Loucy (cell line): Measurements from ENCODE around the gene EIF1.

Source experiments
- H2AFZ ChIP-seq: fragments of 200-600 bp; sonication (generic); 2 replicates; pipeline ENCODE4 v1.6.0; 2016; ENCODE audit warnings: antibody characterized with exemption, mild to moderate bottlenecking, low read length, moderate library complexity
- H3F3A ChIP-seq: fragments of 200-600 bp; 2 replicates; pipeline ENCODE4 v1.6.0; 2016; ENCODE audit warnings: antibody characterized with exemption, low read depth, mild to moderate bottlenecking
- H3K27me3 ChIP-seq: fragments of 200-600 bp; sonication (generic); 2 replicates; pipeline ENCODE4 v1.6.1; 2014; ENCODE audit warnings: low read length, mild to moderate bottlenecking; ENCODE audit not compliant: insufficient read depth, poor library complexity, severe bottlenecking
- H3K36me3 ChIP-seq: fragments of 200-600 bp; sonication (generic); 2 replicates; pipeline ENCODE4 v1.6.1; 2016; ENCODE audit warnings: low read length; ENCODE audit not compliant: insufficient read depth
- H3K4me1 ChIP-seq: fragments of 200-600 bp; sonication (generic); 2 replicates; pipeline ENCODE4 v1.5.1; 2014; ENCODE audit warnings: low read length, mild to moderate bottlenecking; ENCODE audit not compliant: insufficient read depth, poor library complexity, severe bottlenecking
- H3K4me2 ChIP-seq: fragments of 200-600 bp; sonication (generic); 2 replicates; pipeline ENCODE4 v1.6.0; 2014; ENCODE audit warnings: antibody characterized with exemption, low read length, low read depth, mild to moderate bottlenecking; ENCODE audit not compliant: poor library complexity, severe bottlenecking
- H3K4me3 ChIP-seq: fragments of 200-600 bp; sonication (generic); 2 replicates; pipeline ENCODE4 v1.5.1; 2014; ENCODE audit warnings: low read length, mild to moderate bottlenecking, mixed read lengths; ENCODE audit not compliant: poor library complexity, severe bottlenecking
- H3K79me2 ChIP-seq: fragments of 200-600 bp; sonication (generic); 2 replicates; pipeline ENCODE4 v1.6.1; 2014; ENCODE audit warnings: low read length; ENCODE audit not compliant: insufficient read depth
- H3K9ac ChIP-seq: fragments of 200-600 bp; sonication (generic); 2 replicates; pipeline ENCODE4 v1.6.0; 2014; ENCODE audit warnings: mild to moderate bottlenecking, low read depth, low read length, moderate library complexity; ENCODE audit not compliant: poor library complexity, severe bottlenecking
- H3K9me2 ChIP-seq: fragments of 200-600 bp; sonication (generic); replicated peaks from 2 replicates; pipeline ENCODE4 v1.6.1; 2016; ENCODE audit warnings: low read depth, low read length, mixed read lengths
- H3K9me3 ChIP-seq: fragments of 200-600 bp; sonication (generic); 2 replicates; pipeline ENCODE4 v1.6.1; 2014; ENCODE audit warnings: mild to moderate bottlenecking, antibody characterized with exemption, low read length, low read depth; ENCODE audit not compliant: insufficient read depth
- H4K20me1 ChIP-seq: fragments of 200-600 bp; sonication (generic); 2 replicates; pipeline ENCODE4 v1.6.0; 2014; ENCODE audit warnings: antibody characterized with exemption, low read length, mild to moderate bottlenecking; ENCODE audit not compliant: insufficient read depth, poor library complexity, severe bottlenecking
- EZH2phosphoT487 ChIP-seq: fragments of 200-600 bp; IDR thresholded peaks from 2 replicates; pipeline ENCODE4 v1.6.1; 2018; ENCODE audit warnings: antibody characterized with exemption, mild to moderate bottlenecking, moderate library complexity, borderline replicate concordance
- TF ChIP-seq, protein P1 (sequence below): fragments of 200-600 bp; sonication (generic); conservative IDR thresholded peaks from 2 replicates; pipeline ENCODE4 v1.5.1; 2014; ENCODE audit warnings: mild to moderate bottlenecking, antibody characterized with exemption, low read length

EIF1 gene

DNA sequence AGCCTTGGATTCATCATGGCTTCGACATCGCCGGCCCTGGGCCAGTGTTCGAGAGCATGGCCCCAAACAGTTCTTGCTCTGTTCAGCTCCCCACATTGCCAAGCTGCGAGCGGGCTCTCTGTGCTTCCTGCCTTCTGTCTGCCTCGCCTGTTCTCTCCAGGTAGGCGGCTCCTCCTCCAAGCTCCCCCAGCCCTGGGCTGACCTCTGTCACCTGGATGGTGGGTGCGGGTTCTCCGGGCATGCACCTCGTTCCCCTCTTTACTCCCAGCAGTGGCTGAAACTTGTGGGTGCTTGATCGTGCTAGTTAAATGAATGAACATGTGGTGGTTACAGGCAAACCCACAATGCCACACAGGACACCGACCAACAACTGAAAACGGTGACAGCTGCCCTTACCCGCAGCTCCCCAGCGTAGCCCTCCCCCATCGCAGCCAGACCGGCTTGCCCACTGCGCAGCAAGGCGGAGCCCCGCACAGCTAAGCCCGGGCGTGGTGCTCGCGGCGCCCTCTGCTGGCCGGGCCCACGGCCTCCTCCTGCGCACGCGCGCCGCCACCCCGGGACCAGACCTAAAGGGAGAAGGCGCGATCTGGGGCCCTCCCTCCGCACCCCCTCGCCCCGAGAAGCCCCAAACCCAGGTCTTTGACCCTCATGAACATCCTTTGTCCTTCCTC lies 23.0 kb upstream of the EIF1 start:
- no peaks in the 10 kb centered on the region for H3K9me2 ChIP-seq
- no peaks in the 10 kb centered on the region for H3K9me3 ChIP-seq
- TF ChIP-seq, protein P1, sequence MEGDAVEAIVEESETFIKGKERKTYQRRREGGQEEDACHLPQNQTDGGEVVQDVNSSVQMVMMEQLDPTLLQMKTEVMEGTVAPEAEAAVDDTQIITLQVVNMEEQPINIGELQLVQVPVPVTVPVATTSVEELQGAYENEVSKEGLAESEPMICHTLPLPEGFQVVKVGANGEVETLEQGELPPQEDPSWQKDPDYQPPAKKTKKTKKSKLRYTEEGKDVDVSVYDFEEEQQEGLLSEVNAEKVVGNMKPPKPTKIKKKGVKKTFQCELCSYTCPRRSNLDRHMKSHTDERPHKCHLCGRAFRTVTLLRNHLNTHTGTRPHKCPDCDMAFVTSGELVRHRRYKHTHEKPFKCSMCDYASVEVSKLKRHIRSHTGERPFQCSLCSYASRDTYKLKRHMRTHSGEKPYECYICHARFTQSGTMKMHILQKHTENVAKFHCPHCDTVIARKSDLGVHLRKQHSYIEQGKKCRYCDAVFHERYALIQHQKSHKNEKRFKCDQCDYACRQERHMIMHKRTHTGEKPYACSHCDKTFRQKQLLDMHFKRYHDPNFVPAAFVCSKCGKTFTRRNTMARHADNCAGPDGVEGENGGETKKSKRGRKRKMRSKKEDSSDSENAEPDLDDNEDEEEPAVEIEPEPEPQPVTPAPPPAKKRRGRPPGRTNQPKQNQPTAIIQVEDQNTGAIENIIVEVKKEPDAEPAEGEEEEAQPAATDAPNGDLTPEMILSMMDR = peak; percentile 79
- no peak for TF ChIP-seq EZH2phosphoT487
- H3K9ac ChIP-seq = peak overlapping the region; percentile 69
- H3K79me2 ChIP-seq = no peaks in the 10 kb centered on the region
- H2AFZ ChIP-seq = peak overlapping the region; percentile 99
- no peaks in the 10 kb centered on the region for H4K20me1 ChIP-seq
- H3K4me1 ChIP-seq = peaks cover 23% of the 10 kb centered on the region
- H3F3A ChIP-seq = no peaks in the 10 kb centered on the region
- no peaks in the 10 kb centered on the region for H3K36me3 ChIP-seq
- H3K4me3 ChIP-seq = peak overlapping the region; percentile 77
- no peaks in the 10 kb centered on the region for H3K27me3 ChIP-seq
- peak overlapping the region; percentile 91 for H3K4me2 ChIP-seq

DNA sequence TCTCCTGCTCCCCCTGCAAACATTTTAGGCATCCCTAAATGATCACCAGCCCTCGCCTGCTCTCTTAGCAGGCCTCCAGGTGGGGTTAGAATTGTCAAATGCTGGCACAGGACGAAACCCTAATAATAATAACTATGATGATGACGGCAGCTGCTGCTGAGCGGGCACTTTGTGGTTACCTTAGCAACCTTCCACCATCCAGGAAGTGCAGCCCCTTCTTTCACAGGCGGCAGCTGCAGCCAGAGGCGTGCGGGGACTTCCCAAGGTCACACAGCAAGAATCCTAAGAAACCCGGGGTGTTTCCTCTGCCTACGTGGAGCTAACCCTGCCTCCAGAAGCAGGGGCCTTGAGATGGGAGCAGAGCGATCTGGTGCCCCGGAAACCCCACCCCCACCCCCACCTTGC lies 22.4 kb upstream of the EIF1 start:
- Histone ChIP-seq H3K4me3 (peak overlapping the region; percentile 77), H2AFZ (peak overlapping the region; percentile 99), H3K4me2 (peak overlapping the region; percentile 91), H3K9ac (peak overlapping the region; percentile 69), H3F3A (no peaks in the 10 kb centered on the region), H3K36me3 (no peaks in the 10 kb centered on the region), H4K20me1 (no peaks in the 10 kb centered on the region), H3K27me3 (no peaks in the 10 kb centered on the region), H3K4me1 (peaks cover 23% of the 10 kb centered on the region), H3K9me2 (no peaks in the 10 kb centered on the region), H3K79me2 (no peaks in the 10 kb centered on the region), H3K9me3 (no peaks in the 10 kb centered on the region)
- TF ChIP-seq EZH2phosphoT487 = no peak
- TF ChIP-seq, protein P1 = peak; percentile 7; the same call in 1 of the 2 replicates

DNA sequence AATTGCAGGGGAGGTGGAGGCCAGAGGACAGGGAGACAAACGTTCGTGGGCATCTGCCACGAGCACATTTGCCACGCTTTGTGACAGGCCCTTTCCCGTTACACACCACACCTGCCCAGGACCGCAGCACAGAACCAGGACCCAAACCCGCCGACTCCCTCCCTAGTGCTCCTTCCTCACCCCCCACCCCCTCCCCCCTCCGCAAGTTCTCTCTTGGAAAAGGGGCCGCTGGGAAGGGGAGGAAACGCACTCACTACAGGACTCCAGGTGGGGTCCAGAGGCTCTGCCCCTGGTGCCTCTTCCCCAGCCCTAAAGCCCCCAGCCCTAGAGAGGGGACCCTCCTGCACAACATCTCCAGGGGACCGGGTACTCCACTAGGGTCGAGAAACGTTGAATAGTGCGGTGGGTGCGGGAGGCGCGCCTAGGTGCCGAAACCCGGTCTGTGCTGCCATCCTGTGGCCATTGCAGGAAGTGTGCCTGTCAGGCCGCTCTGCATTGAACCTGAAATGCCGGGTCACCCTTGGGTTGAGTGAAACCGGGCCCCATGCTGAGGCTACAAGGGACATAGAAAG lies 21.9 kb upstream of the EIF1 start:
- peak overlapping the region; percentile 69 for H3K9ac ChIP-seq
- peak overlapping the region; percentile 99 for H2AFZ ChIP-seq
- H3K4me2 ChIP-seq = peak overlapping the region; percentile 91
- H3K9me2 ChIP-seq = no peaks in the 10 kb centered on the region
- peak overlapping the region; percentile 77 for H3K4me3 ChIP-seq
- H3F3A ChIP-seq = no peaks in the 10 kb centered on the region
- H3K79me2 ChIP-seq = no peaks in the 10 kb centered on the region
- H4K20me1 ChIP-seq = no peaks in the 10 kb centered on the region
- H3K4me1 ChIP-seq = peaks cover 23% of the 10 kb centered on the region
- H3K9me3 ChIP-seq = no peaks in the 10 kb centered on the region
- TF ChIP-seq, protein P1 = peak; percentile 90
- no peak for TF ChIP-seq EZH2phosphoT487
- no peaks in the 10 kb centered on the region for H3K27me3 ChIP-seq
- H3K36me3 ChIP-seq = no peaks in the 10 kb centered on the region
